ENCODE data around the gene TRIM63.

- TF ChIP-seq POLR2A (IDR thresholded peaks at IDR 0.05) (no peak), POLR2AphosphoS5 (IDR thresholded peaks at IDR 0.05) (no peak)
Measured at GRCh38 chr1:26090893-26091292, 23.5 kb upstream of the TRIM63 start.
